NB4 (cell line): ENCODE results near the gene RERE.
"Not testable (repeated sequence)": the region's sequence is repeated elsewhere in the genome, so short reads cannot be mapped to it uniquely, and the experiment has no call there.

ENCODE experiments used
- DNase-seq: peaks from one replicate; pipeline ENCODE4 v3.0.0; 2010; ENCODE audit warnings: low read depth
- H3K4me3 ChIP-seq: one replicate; pipeline ENCODE4 v1.5.1; 2011; ENCODE audit warnings: mild to moderate bottlenecking, low read depth, low read length, moderate library complexity
- MYC ChIP-seq: IDR thresholded peaks from 2 replicates; pipeline ENCODE4 v1.6.1; 2011; ENCODE audit warnings: low read depth, low read length
- POLR2A ChIP-seq: IDR thresholded peaks from 2 replicates; pipeline ENCODE4 v1.6.1; 2011; ENCODE audit warnings: mild to moderate bottlenecking; ENCODE audit not compliant: insufficient read length; ENCODE audit errors: extremely low read depth
- TF ChIP-seq, protein P1 (sequence below): IDR thresholded peaks from one replicate; pipeline ENCODE4 v1.5.1; 2012; ENCODE audit warnings: low read depth, low read length
- TF ChIP-seq, protein P2 (sequence below): IDR thresholded peaks from 2 replicates; pipeline ENCODE4 v1.6.1; 2011; ENCODE audit warnings: low read depth, low read length

Gene RERE

DNA sequence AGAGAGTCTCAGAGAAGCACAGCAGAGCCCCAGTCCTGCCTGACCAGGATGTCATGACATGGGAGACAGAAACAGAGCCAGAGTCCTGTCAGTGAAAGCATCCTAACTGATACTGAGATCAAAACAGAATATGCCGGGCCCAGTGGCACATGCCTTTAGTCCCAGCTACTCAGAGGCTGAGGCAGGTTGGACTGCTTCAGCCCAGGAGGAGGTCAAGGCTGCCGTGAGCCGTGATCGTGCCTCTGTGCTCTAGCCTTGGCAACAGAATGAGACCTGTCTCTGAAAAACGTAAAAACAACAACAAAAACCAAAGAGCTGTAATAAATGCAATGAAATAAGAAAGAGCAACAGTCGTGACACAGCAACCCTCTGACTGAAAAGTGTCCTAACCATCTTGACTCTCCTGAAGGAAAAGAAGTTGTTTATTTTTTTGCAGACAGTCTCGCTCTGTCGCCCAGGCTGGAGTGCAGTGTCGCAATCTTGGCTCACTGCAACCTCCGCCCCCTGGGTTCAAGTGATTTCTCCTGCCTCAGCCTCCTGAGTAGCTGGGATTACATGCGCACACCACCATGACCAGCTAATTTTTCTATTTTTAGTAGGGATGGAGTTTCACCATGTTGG is 310.3 kb downstream of the RERE start:
- TF ChIP-seq MYC, result no peak
- TF ChIP-seq, protein P1, sequence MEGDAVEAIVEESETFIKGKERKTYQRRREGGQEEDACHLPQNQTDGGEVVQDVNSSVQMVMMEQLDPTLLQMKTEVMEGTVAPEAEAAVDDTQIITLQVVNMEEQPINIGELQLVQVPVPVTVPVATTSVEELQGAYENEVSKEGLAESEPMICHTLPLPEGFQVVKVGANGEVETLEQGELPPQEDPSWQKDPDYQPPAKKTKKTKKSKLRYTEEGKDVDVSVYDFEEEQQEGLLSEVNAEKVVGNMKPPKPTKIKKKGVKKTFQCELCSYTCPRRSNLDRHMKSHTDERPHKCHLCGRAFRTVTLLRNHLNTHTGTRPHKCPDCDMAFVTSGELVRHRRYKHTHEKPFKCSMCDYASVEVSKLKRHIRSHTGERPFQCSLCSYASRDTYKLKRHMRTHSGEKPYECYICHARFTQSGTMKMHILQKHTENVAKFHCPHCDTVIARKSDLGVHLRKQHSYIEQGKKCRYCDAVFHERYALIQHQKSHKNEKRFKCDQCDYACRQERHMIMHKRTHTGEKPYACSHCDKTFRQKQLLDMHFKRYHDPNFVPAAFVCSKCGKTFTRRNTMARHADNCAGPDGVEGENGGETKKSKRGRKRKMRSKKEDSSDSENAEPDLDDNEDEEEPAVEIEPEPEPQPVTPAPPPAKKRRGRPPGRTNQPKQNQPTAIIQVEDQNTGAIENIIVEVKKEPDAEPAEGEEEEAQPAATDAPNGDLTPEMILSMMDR, result no peak
- TF ChIP-seq, protein P2, sequence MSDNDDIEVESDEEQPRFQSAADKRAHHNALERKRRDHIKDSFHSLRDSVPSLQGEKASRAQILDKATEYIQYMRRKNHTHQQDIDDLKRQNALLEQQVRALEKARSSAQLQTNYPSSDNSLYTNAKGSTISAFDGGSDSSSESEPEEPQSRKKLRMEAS, result no peak
- no peak for TF ChIP-seq POLR2A
- no peak for DNase-seq

DNA sequence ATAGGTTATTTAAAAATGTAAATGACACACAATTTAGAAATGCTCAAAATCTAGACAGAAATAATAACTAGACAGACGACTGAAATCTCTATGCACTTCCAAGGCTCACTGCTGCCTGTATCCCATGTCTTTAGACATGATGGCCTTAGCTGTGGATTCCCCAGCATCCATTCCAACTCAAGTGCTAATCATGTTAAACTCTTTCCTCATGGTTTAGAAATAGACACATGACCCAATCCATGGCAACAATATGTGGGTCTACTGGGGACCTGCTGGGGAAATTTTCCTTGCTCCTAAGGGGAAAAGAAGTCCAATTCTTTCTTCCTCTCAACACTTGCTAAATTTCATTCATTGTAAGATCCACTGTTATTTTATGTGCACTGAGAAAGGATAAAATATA is 311.0 kb downstream of the RERE start:
- H3K4me3 ChIP-seq, result no peak overlapping the region
- no peak for DNase-seq
- TF ChIP-seq POLR2A, result no peak
- TF ChIP-seq, protein P1, result no peak
- no peak for TF ChIP-seq MYC
- TF ChIP-seq, protein P2, result no peak

More for the DNA sequence above, 310.3 kb downstream of the RERE start:
- H3K4me3 ChIP-seq, result no peak overlapping the region

DNA sequence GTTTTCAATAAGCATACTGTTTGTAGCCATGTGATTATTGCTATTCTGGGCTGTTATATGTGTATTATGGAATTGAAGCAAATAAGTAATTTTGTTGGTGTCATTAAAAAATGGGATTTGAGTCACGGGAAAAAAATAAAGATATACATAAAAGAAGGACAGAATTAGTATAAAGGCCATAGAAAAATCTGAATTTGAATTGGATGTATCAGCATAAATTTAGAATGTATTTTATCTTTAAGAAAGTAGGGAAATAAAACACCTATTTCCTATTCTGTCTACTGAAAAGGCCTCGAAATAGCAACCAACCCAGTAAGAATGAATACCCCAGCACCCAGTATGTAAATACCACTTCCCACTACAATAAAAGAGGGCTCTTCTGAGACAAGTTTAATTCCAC is 313.6 kb downstream of the RERE start:
- no peak for DNase-seq
- no peak overlapping the region for H3K4me3 ChIP-seq
- TF ChIP-seq POLR2A (no peak), MYC (no peak)
- TF ChIP-seq, protein P2, result no peak
- TF ChIP-seq, protein P1, result no peak

DNA sequence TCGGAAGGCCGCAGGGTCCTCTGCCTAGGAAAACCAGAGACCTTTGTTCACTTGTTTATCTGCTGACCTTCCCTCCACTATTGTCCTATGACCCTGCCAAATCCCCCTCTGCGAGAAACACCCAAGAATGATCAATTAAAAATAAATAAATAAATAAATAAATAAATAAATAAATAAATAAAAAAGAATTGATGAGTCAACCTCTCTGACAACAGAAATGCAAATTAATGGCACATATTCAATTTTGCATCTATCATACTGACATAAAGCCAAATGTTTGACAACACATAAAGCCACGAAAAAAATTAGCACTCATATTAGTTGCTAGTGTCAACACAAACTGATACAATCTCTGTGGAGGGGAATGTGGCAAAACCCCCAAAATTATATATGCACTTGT is 314.5 kb downstream of the RERE start:
- not testable (repeated sequence) for H3K4me3 ChIP-seq, DNase-seq

DNA sequence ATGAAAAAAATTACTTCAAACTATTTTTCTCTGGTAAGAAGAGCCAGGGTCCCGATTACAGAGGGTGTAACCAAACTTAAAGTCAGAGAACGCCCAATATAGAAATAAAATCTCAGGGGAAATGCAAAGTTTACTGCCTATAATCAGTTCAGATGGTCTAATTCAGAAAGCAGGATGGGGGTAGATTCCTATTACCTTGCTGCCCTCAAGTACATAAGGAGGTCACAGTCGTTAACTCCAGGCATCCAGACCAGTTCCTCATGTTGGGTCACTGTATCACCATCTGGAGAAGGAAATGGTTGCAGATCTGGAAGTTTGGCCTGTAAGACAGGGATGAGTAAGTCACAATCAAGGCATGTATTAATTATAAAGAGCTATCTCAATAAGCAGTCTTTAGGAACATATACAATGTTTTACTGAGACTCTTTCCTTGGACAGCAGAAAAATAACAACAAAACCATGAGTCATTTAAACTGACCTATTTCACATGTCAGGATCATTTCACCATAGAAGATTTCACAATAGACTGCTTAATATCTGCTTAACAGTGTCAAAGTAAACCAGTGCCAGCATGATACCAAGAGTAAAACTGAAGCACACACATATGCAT is 320.1 kb downstream of the RERE start:
- H3K4me3 ChIP-seq, result no peak overlapping the region
- peak; percentile 69 for DNase-seq
- TF ChIP-seq POLR2A (no peak), MYC (no peak)
- TF ChIP-seq, protein P2, result no peak
- TF ChIP-seq, protein P1, result no peak

DNA sequence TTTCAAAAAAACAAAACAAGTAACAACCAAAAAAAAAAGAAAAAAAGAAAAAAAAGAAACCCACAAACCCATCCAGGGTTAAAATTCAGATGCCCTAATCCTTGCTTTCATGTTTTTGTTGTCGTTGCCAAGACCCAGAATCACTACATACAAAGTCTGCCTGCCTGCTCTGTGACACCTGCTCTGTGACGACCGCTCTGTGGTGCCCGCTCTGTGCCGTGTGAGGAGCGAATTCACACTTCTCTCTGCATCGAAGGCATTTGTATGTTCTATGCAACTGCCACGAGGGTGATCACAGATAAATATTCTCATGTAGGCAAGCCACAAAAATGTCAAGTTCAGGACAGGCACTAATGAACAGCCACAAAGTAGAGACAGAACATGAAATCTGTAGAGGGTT is 321.0 kb downstream of the RERE start:
- TF ChIP-seq, protein P2, result no peak
- TF ChIP-seq, protein P1, result no peak
- TF ChIP-seq MYC (no peak), POLR2A (no peak)
- DNase-seq, result no peak
- H3K4me3 ChIP-seq, result no peak overlapping the region
